H9 (cell line): Measurements from ENCODE around the gene SLC44A1. TPM values are rescaled to one million over a fixed set of nuclear protein-coding genes. Genes with fewer than 3 reads are reported as not detected.
A peak's percentile ranks its signal among the peaks of the same experiment; 100 is the strongest.

Experiments used
- DNase-seq: peaks from one replicate; pipeline ENCODE4 v3.0.0-alpha.2; 2017
- H2AFZ ChIP-seq: one replicate; pipeline ENCODE4 v1.6.1; 2013; ENCODE audit warnings: mild to moderate bottlenecking, low read length, control low read depth, moderate library complexity
- H2AK5ac ChIP-seq: 2 replicates; pipeline ENCODE4 v1.6.1; 2013; ENCODE audit warnings: low read length, control low read depth, mixed read lengths; ENCODE audit not compliant: insufficient read length
- H2BK120ac ChIP-seq: one replicate; pipeline ENCODE4 v1.6.1; 2013; ENCODE audit warnings: low read depth, mild to moderate bottlenecking, low read length, control low read depth, inconsistent platforms; ENCODE audit not compliant: poor library complexity, severe bottlenecking
- H2BK12ac ChIP-seq: 2 replicates; pipeline ENCODE4 v1.6.1; 2013; ENCODE audit warnings: low read length, control low read depth, mixed read lengths, low read depth; ENCODE audit not compliant: insufficient read length
- H2BK15ac ChIP-seq: 2 replicates; pipeline ENCODE4 v1.6.1; 2013; ENCODE audit warnings: low read depth, low read length, control low read depth
- H2BK20ac ChIP-seq: one replicate; pipeline ENCODE4 v1.6.1; 2013; ENCODE audit warnings: low read depth, mild to moderate bottlenecking, low read length, control low read depth, inconsistent platforms; ENCODE audit not compliant: poor library complexity, severe bottlenecking
- H2BK5ac ChIP-seq: 2 replicates; pipeline ENCODE4 v1.6.1; 2013; ENCODE audit warnings: low read length, control low read depth, mixed read lengths; ENCODE audit not compliant: insufficient read length
- H3K14ac ChIP-seq: 2 replicates; pipeline ENCODE4 v1.6.1; 2013; ENCODE audit warnings: low read length, control low read depth; ENCODE audit not compliant: insufficient read depth
- H3K18ac ChIP-seq: 2 replicates; pipeline ENCODE4 v1.6.1; 2013; ENCODE audit warnings: low read depth, mild to moderate bottlenecking, mixed read lengths, low read length, control low read depth; ENCODE audit not compliant: insufficient read length
- H3K23ac ChIP-seq: 2 replicates; pipeline ENCODE4 v1.6.1; 2013; ENCODE audit warnings: low read length, control low read depth, mixed read lengths, low read depth; ENCODE audit not compliant: insufficient read length
- H3K23me2 ChIP-seq: 2 replicates; pipeline ENCODE4 v1.6.1; 2013; ENCODE audit warnings: low read depth, mild to moderate bottlenecking, mixed read lengths, low read length, control low read depth; ENCODE audit not compliant: insufficient read length, poor library complexity, severe bottlenecking
- H3K27ac ChIP-seq: 2 replicates; pipeline ENCODE4 v1.5.1; 2013; ENCODE audit warnings: low read length, control low read depth, mixed read lengths, low read depth; ENCODE audit not compliant: insufficient read length
- H3K27me3 ChIP-seq: 2 replicates; pipeline ENCODE4 v1.6.1; 2013; ENCODE audit warnings: low read length, control low read depth, inconsistent platforms; ENCODE audit not compliant: insufficient read depth
- H3K4ac ChIP-seq: 2 replicates; pipeline ENCODE4 v1.6.1; 2013; ENCODE audit warnings: low read depth, mild to moderate bottlenecking, control low read depth, inconsistent platforms, low read length, moderate library complexity
- H3K4me1 ChIP-seq: 2 replicates; pipeline ENCODE4 v1.6.1; 2013; ENCODE audit warnings: low read length, control low read depth, inconsistent platforms; ENCODE audit not compliant: insufficient read depth
- H3K4me2 ChIP-seq: 2 replicates; pipeline ENCODE4 v1.6.1; 2013; ENCODE audit warnings: low read length, control low read depth, mixed read lengths; ENCODE audit not compliant: insufficient read length, insufficient read depth
- H3K56ac ChIP-seq: 2 replicates; pipeline ENCODE4 v1.6.1; 2013; ENCODE audit warnings: low read depth, mild to moderate bottlenecking, mixed read lengths, low read length, control low read depth; ENCODE audit not compliant: insufficient read length
- H3K79me1 ChIP-seq: 2 replicates; pipeline ENCODE4 v1.6.1; 2013; ENCODE audit warnings: low read depth, mild to moderate bottlenecking, moderate library complexity, low read length, control low read depth, inconsistent platforms; ENCODE audit not compliant: insufficient read depth, poor library complexity, severe bottlenecking
- H3K79me2 ChIP-seq: 2 replicates; pipeline ENCODE4 v1.6.1; 2013; ENCODE audit warnings: low read length, control low read depth, inconsistent platforms; ENCODE audit not compliant: insufficient read depth
- H3K9ac ChIP-seq: 2 replicates; pipeline ENCODE4 v1.6.1; 2013; ENCODE audit warnings: low read length, control low read depth, mixed read lengths; ENCODE audit not compliant: insufficient read length; ENCODE audit errors: extremely low read depth
- H3K9me3 ChIP-seq: one replicate; pipeline ENCODE4 v1.6.1; 2013; ENCODE audit warnings: low read depth, low read length, inconsistent platforms; ENCODE audit not compliant: control insufficient read depth
- H3T11ph ChIP-seq: one replicate; pipeline ENCODE4 v1.6.1; 2013; ENCODE audit warnings: mild to moderate bottlenecking, low read length, control low read depth, inconsistent platforms
- H4K20me1 ChIP-seq: one replicate; pipeline ENCODE4 v1.6.1; 2013; ENCODE audit not compliant: control insufficient read depth, insufficient read length, insufficient read depth
- H4K5ac ChIP-seq: 2 replicates; pipeline ENCODE4 v1.6.1; 2013; ENCODE audit warnings: low read depth, mild to moderate bottlenecking, mixed read lengths, low read length, control low read depth; ENCODE audit not compliant: insufficient read length
- H4K8ac ChIP-seq: replicated peaks from 2 replicates; pipeline ENCODE4 v1.6.1; 2013; ENCODE audit warnings: low read length, control low read depth, mixed read lengths, low read depth; ENCODE audit not compliant: insufficient read length
- H4K91ac ChIP-seq: 2 replicates; pipeline ENCODE4 v1.6.1; 2013; ENCODE audit warnings: low read depth, mild to moderate bottlenecking, moderate library complexity, mixed read lengths, low read length, control low read depth; ENCODE audit not compliant: insufficient read length
- H3K27ac Mint-ChIP-seq, 3 experiments: 2 replicates in 2 of 3; 3 replicates in 1 of 3; pipeline ENCODE4 v1.8.0; 2020 to 2021; ENCODE audit warnings: mixed read lengths in 3 of 3, mild to moderate bottlenecking in 1 of 3, moderate library complexity in 1 of 3
- H3K27me3 Mint-ChIP-seq: 2 replicates; pipeline ENCODE4 v1.8.0; 2021; ENCODE audit warnings: low read depth, mild to moderate bottlenecking, moderate library complexity, mixed read lengths
- H3K36me3 Mint-ChIP-seq, 3 experiments: 2 replicates in 2 of 3; 3 replicates in 1 of 3; pipeline ENCODE4 v1.8.0; 2020 to 2021; ENCODE audit warnings: low read depth in 3 of 3, mixed read lengths in 3 of 3; ENCODE audit not compliant: insufficient read depth in 1 of 3
- H3K4me1 Mint-ChIP-seq, 2 experiments: 2 replicates each; pipeline ENCODE4 v1.8.0; 2020; ENCODE audit warnings: mixed read lengths in 2 of 2
- H3K4me3 Mint-ChIP-seq, 2 experiments: 2 replicates in 1 of 2; 3 replicates in 1 of 2; pipeline ENCODE4 v1.8.0; 2020 to 2021; ENCODE audit warnings: mild to moderate bottlenecking in 2 of 2, mixed read lengths in 2 of 2, moderate library complexity in 1 of 2
- H3K9me3 Mint-ChIP-seq, 2 experiments: 2 replicates in 1 of 2; 3 replicates in 1 of 2; pipeline ENCODE4 v1.8.0; 2020; ENCODE audit warnings: mild to moderate bottlenecking in 2 of 2, mixed read lengths in 2 of 2, moderate library complexity in 1 of 2
- CTCF ChIP-seq: fragments of 200-600 bp; sonication (generic); conservative IDR thresholded peaks from 3 replicates; pipeline ENCODE4 v1.8.0; 2021; ENCODE audit warnings: antibody characterized with exemption, mild to moderate bottlenecking
- WGBS: extraction: QIAGEN DNeasy Blood & Tissue Kit; methylation state at CpG from one replicate; pipeline ENCODE4 v1.1.7; 2013; ENCODE audit warnings: missing lambda C conversion rate, low lambda C conversion rate, mixed read lengths; ENCODE audit not compliant: insufficient read length; ENCODE audit errors: extremely low coverage; 5-methylcytosine and 5-hydroxymethylcytosine counted together
- total RNA-seq: library from RNA; stranded (reverse); gene quantifications from 2 replicates; pipeline ENCODE4 v1.2.1, GENCODE V29; 2021

SLC44A1 gene
- total RNA-seq, 1 experiment from 2014 or later, result 60.7 TPM

DNA sequence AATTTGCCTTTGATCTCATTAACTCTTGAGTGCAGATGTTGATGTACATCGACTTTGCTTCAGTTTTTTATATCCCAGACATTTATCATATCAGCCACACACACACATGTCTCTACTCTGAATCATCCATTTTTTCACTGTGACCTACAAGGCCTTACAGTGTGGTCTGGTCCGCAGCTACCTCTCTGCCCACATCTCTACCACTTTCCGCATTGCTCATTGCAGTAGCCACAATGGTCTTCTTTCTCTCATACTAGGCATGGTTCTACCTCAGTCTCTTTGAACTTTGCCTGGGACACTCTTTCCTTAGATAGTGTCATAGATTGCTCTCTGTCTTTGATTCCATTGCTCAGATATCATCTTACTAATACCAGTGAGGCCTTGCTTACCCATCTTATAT, 115.4 kb downstream of the SLC44A1 start:
- WGBS, result no CpG with 5 or more reads among the region's 3 CpGs
- no peak overlapping the region for H2AFZ ChIP-seq
- H3K56ac ChIP-seq, result no peak overlapping the region

More for the DNA sequence above, 115.4 kb downstream of the SLC44A1 start:
- Histone ChIP-seq H2BK20ac (no peak overlapping the region), H3K14ac (no peak overlapping the region), H3K9ac (no peak overlapping the region), H2AK5ac (no peak overlapping the region), H2BK5ac (no peak overlapping the region), H3K79me2 (no peaks in the 10 kb centered on the region), H4K8ac (no peak overlapping the region), H4K91ac (no peak overlapping the region), H2BK12ac (no peak overlapping the region), H4K20me1 (no peaks in the 10 kb centered on the region), H3K9me3 (no peaks in the 10 kb centered on the region), H3K4ac (no peak overlapping the region), H3K18ac (no peak overlapping the region), H3T11ph (no peak overlapping the region), H3K23me2 (no peaks in the 10 kb centered on the region), H4K5ac (no peak overlapping the region), H3K27me3 (no peaks in the 10 kb centered on the region), H3K4me2 (no peak overlapping the region), H3K4me1 (no peaks in the 10 kb centered on the region), H2BK15ac (no peak overlapping the region), H3K27ac (no peak overlapping the region), H3K23ac (no peak overlapping the region), H3K79me1 (no peaks in the 10 kb centered on the region), H2BK120ac (no peak overlapping the region)
- Mint-ChIP-seq H3K27me3 (no peaks in the 10 kb centered on the region), H3K9me3 (no peaks in the 10 kb centered on the region), H3K4me3 (no peak overlapping the region), H3K36me3 (peaks cover 6 to 40% (median 35%) of the 10 kb centered on the region in 3 experiments; a peak in 5 of 7 replicates), H3K27ac (peak overlapping the region in 2 of 3 experiments; percentile 4 to 52; a peak in 3 of 7 replicates), H3K4me1 (peaks cover 4% of the 10 kb centered on the region in 2 experiments; a peak in 2 of 4 replicates)
- DNase-seq, result no peak
- TF ChIP-seq CTCF, result no peak
